A549 (cell line): ENCODE data around the gene SIGMAR1. TPM values are rescaled to one million over a fixed set of nuclear protein-coding genes. Genes with fewer than 3 reads are reported as not detected.

Source experiments
- ATAC-seq, 2 experiments: fragments of 200-7000 bp in 1 of 2; fragments of >200 bp in 1 of 2; cut with Nextera tagmentation in 1 of 2; cut with Tn5 transposase in 1 of 2; 3 replicates each; pipeline versions ENCODE4 v1.8.0 to v1.9.1; 2018 to 2020; ENCODE audit warnings: mild to moderate bottlenecking in 1 of 2, moderate library complexity in 1 of 2
- CTCF ChIA-PET: fragments of 300-600 bp; sonication (Branson Sonifier 250); formaldehyde crosslinking; extraction: SDS; loops from one replicate; lab custom pipeline; 2021; ENCODE audit warnings: antibody characterized with exemption, inconsistent platforms; lab: Yijun Ruan, JAX
- POLR2A ChIA-PET: fragments of 350-600 bp; formaldehyde crosslinking; extraction: SDS; loops from one replicate; lab custom pipeline; 2021; ENCODE audit warnings: antibody characterized with exemption, inconsistent platforms; lab: Yijun Ruan, JAX
- DNase-seq, 2 experiments: peaks; one replicate each; pipeline versions ENCODE4 v3.0.0 to v3.0.0-alpha.2; 2011 to 2016; ENCODE audit warnings: low read depth in 1 of 2, low spot score in 1 of 2
- FAIRE-seq: peaks from 2 replicates; lab custom pipeline; 2011; peaks lifted over from hg19 to GRCh38; lab: Jason Lieb, UNC
- H3K27ac ChIP-seq, 2 experiments: fragments of >200 bp; sonication (Bioruptor Twin); formaldehyde crosslinking; 3 replicates each; pipeline ENCODE4 v1.5.1; 2016 to 2017
- H3K4me1 ChIP-seq: fragments of >200 bp; sonication (Bioruptor Twin); formaldehyde crosslinking; 3 replicates; pipeline ENCODE4 v1.6.1; 2016
- H3K4me2 ChIP-seq: fragments of >200 bp; sonication (Bioruptor Twin); formaldehyde crosslinking; 3 replicates; pipeline ENCODE4 v1.6.1; 2016
- H3K4me3 ChIP-seq: fragments of >200 bp; sonication (Bioruptor Twin); formaldehyde crosslinking; 3 replicates; pipeline ENCODE4 v1.5.1; 2016
- H3K9me3 ChIP-seq: fragments of >200 bp; sonication (Bioruptor Twin); formaldehyde crosslinking; 3 replicates; pipeline ENCODE4 v1.6.1; 2016
- BCL3 ChIP-seq: fragments of >200 bp; sonication (Bioruptor Twin); formaldehyde crosslinking; IDR thresholded peaks from 3 replicates; pipeline ENCODE4 v1.6.1; 2016
- BHLHE40 ChIP-seq: IDR thresholded peaks from 2 replicates; pipeline ENCODE4 v1.6.1; 2012; ENCODE audit warnings: low read depth, low read length, inconsistent platforms
- CHD2 ChIP-seq: fragments of 150-350 bp; IDR thresholded peaks from 2 replicates; pipeline ENCODE4 v1.6.1; 2014; ENCODE audit warnings: low read length; ENCODE audit not compliant: partially characterized antibody
- CHD4 ChIP-seq: fragments of 200-600 bp; sonication (generic); IDR thresholded peaks from 2 replicates; pipeline ENCODE4 v1.6.1; 2016; ENCODE audit warnings: antibody characterized with exemption, mild to moderate bottlenecking, borderline replicate concordance
- CTCF ChIP-seq: fragments of >200 bp; sonication (Bioruptor Twin); formaldehyde crosslinking; IDR thresholded peaks from 3 replicates; pipeline ENCODE4 v1.5.1; 2016
- EHMT2 ChIP-seq: fragments of 200-600 bp; sonication (generic); IDR thresholded peaks from 2 replicates; pipeline ENCODE4 v1.6.1; 2016; ENCODE audit warnings: antibody characterized with exemption, low read depth, mild to moderate bottlenecking, moderate library complexity
- ELK1 ChIP-seq: fragments of 150-350 bp; IDR thresholded peaks from 2 replicates; pipeline ENCODE4 v1.6.1; 2014; ENCODE audit warnings: low read depth, mild to moderate bottlenecking, low read length
- EP300 ChIP-seq, 2 experiments: fragments of >200 bp; sonication (Bioruptor Twin); formaldehyde crosslinking; IDR thresholded peaks; 2 replicates in 1 of 2; 3 replicates in 1 of 2; pipeline ENCODE4 v1.6.1; 2016 to 2017
- GATA3 ChIP-seq: IDR thresholded peaks from 2 replicates; pipeline ENCODE4 v1.6.1; 2012; ENCODE audit warnings: borderline replicate concordance
- HDAC2 ChIP-seq: fragments of 200-600 bp; sonication (generic); IDR thresholded peaks from 2 replicates; pipeline ENCODE4 v1.6.1; 2016
- HOXA7 ChIP-seq: fragments of 250-450 bp; sonication (Bioruptor Pico); IDR thresholded peaks from 2 replicates; pipeline ENCODE4 v1.5.0; 2020; ENCODE audit warnings: mild to moderate bottlenecking, moderate library complexity
- HOXB13 ChIP-seq: fragments of 250-450 bp; sonication (Bioruptor Pico); IDR thresholded peaks from 2 replicates; pipeline ENCODE4 v1.5.0; 2020; ENCODE audit warnings: low read depth, mild to moderate bottlenecking, moderate library complexity
- HOXB5 ChIP-seq: fragments of 250-450 bp; sonication (Bioruptor Pico); IDR thresholded peaks from 2 replicates; pipeline ENCODE4 v1.5.0; 2020; ENCODE audit warnings: mild to moderate bottlenecking, moderate library complexity
- JUN ChIP-seq, 2 experiments: fragments of >200 bp; sonication (Bioruptor Twin); formaldehyde crosslinking; IDR thresholded peaks; 2 replicates in 1 of 2; 3 replicates in 1 of 2; pipeline ENCODE4 v1.6.1; 2016 to 2017
- KDM5A ChIP-seq: fragments of 200-600 bp; sonication (generic); IDR thresholded peaks from 2 replicates; pipeline ENCODE4 v1.6.1; 2016; ENCODE audit warnings: antibody characterized with exemption, mild to moderate bottlenecking
- MAX ChIP-seq: IDR thresholded peaks from 2 replicates; pipeline ENCODE4 v1.6.1; 2012
- MAZ ChIP-seq: fragments of 150-350 bp; IDR thresholded peaks from 2 replicates; pipeline ENCODE4 v1.6.1; 2014; ENCODE audit warnings: antibody characterized with exemption, low read depth, low read length, borderline replicate concordance
- NFE2L2 ChIP-seq: fragments of 150-350 bp; conservative IDR thresholded peaks from 2 replicates; pipeline ENCODE4 v1.6.1; 2014; ENCODE audit warnings: low read length
- NPAS2 ChIP-seq: fragments of 250-450 bp; sonication (Bioruptor Pico); IDR thresholded peaks from 2 replicates; pipeline ENCODE4 v1.8.0; 2022; ENCODE audit warnings: mild to moderate bottlenecking, moderate library complexity, borderline replicate concordance
- NR3C1 ChIP-seq: fragments of >200 bp; sonication (Bioruptor Twin); formaldehyde crosslinking; IDR thresholded peaks from 3 replicates; pipeline ENCODE4 v1.6.1; 2017
- POLR2AphosphoS2 ChIP-seq: conservative IDR thresholded peaks from 2 replicates; pipeline ENCODE4 v1.6.1; 2012; ENCODE audit warnings: low read length, improper control_type of control experiment, inconsistent platforms
- RARB ChIP-seq: fragments of 250-450 bp; sonication (Bioruptor Pico); IDR thresholded peaks from 2 replicates; pipeline ENCODE4 v1.8.0; 2021; ENCODE audit warnings: mild to moderate bottlenecking, moderate library complexity
- RCOR1 ChIP-seq: fragments of 150-350 bp; IDR thresholded peaks from 2 replicates; pipeline ENCODE4 v1.6.1; 2014; ENCODE audit warnings: antibody characterized with exemption, low read length, low read depth
- REST ChIP-seq: fragments of 200-600 bp; sonication (generic); IDR thresholded peaks from 2 replicates; pipeline ENCODE4 v1.6.1; 2016; ENCODE audit warnings: antibody characterized with exemption, mild to moderate bottlenecking, moderate library complexity
- RNF2 ChIP-seq: fragments of 200-600 bp; sonication (generic); IDR thresholded peaks from 2 replicates; pipeline ENCODE4 v1.6.1; 2016; ENCODE audit warnings: low read depth, mild to moderate bottlenecking, antibody characterized with exemption, moderate library complexity, borderline replicate concordance
- SMC3 ChIP-seq: fragments of >200 bp; sonication (Bioruptor Twin); formaldehyde crosslinking; IDR thresholded peaks from 3 replicates; pipeline ENCODE4 v1.6.1; 2018; ENCODE audit warnings: inconsistent platforms
- TFCP2L1 ChIP-seq: fragments of 250-450 bp; sonication (Bioruptor Pico); IDR thresholded peaks from 2 replicates; pipeline ENCODE4 v1.5.0; 2021; ENCODE audit warnings: mild to moderate bottlenecking
- TP53 ChIP-seq: fragments of 250-450 bp; sonication (Bioruptor Pico); IDR thresholded peaks from 2 replicates; pipeline ENCODE4 v1.5.0; 2021; ENCODE audit warnings: mild to moderate bottlenecking, moderate library complexity
- ZNF302 ChIP-seq: fragments of 250-450 bp; sonication (Bioruptor Pico); IDR thresholded peaks from 2 replicates; pipeline ENCODE4 v1.9.0; 2021; ENCODE audit warnings: inconsistent platforms, mild to moderate bottlenecking, moderate library complexity
- ZSCAN20 ChIP-seq: fragments of 250-450 bp; sonication (Bioruptor Pico); IDR thresholded peaks from 2 replicates; pipeline ENCODE4 v1.8.0; 2022; ENCODE audit warnings: mild to moderate bottlenecking, moderate library complexity
- WGBS: methylation state at CpG from one replicate; pipeline ENCODE4 v1.1.6; 2017; ENCODE audit errors: missing lambda C conversion rate; 5-methylcytosine and 5-hydroxymethylcytosine counted together
- polyA plus RNA-seq, 4 experiments: library from polyadenylated mRNA; depleted of rRNA in 3 of 4; stranded (reverse); fragments of >200 nt; fragmentation: RNase III in 1 of 4; extraction: RNeasy Plus Mini Kit Qiagen cat#74134 plus additional on column Dnase treatment in 1 of 4; gene quantifications; 2 replicates in 3 of 4; 3 replicates in 1 of 4; pipeline ENCODE4 v1.2.3, GENCODE V29; 2011 to 2017

The SIGMAR1 gene
- polyA plus RNA-seq, 2 of the 4 experiments (the other 2 are of a cell fraction): 64.6 to 150 TPM

GRCh38 chr9:34635556-34635955 is 2.0 kb downstream of the SIGMAR1 start:
- FAIRE-seq (no peak), ATAC-seq (no peak), DNase-seq (no peak)
- no peaks in the 10 kb centered on the region for H3K9me3 ChIP-seq
- POLR2A ChIA-PET: no interaction called here
- peak overlapping the region; percentile 93 for H3K4me2 ChIP-seq
- TF ChIP-seq RNF2 (no peak), HOXA7 (CRISPR knock-in tag) (no peak), POLR2AphosphoS2 (no peak), GATA3 (no peak), ZSCAN20 (CRISPR knock-in tag) (no peak), SMC3 (no peak), MAX (no peak), CHD4 (no peak), TP53 (CRISPR knock-in tag) (no peak), RCOR1 (no peak), HOXB13 (no peak), CTCF (no peak), HOXB5 (CRISPR knock-in tag) (no peak), RARB (CRISPR knock-in tag) (no peak), BCL3 (no peak), ZNF302 (no peak), HDAC2 (no peak), EHMT2 (no peak), KDM5A (no peak)
- CTCF ChIA-PET: interaction anchor here (0.7 to 22.6 kb wide), 14 partner anchors 8 to 460 kb away, joined by 3 to 429 read pairs (median 20); partner anchors contain the start of genes CCL27, DCTN3, GALT and IL11RA
- 94% methylated on average over 14 of the region's 14 CpGs for WGBS
- peaks cover 23% of the 10 kb centered on the region; the same call in 2 of the 3 replicates for H3K4me1 ChIP-seq
- no peak overlapping the region for H3K4me3 ChIP-seq
- no peak overlapping the region for H3K27ac ChIP-seq

- 83% methylated on average over 3 of the region's 3 CpGs for WGBS
- ChIA-PET POLR2A (interaction anchor here (1.2 kb wide), 1 partner anchor 22 kb away, joined by 3 read pairs; the partner anchor contains the start of gene RPP25L), CTCF (interaction anchor here (0.5 to 22.6 kb wide), 35 partner anchors 9 to 489 kb away, joined by 3 to 429 read pairs (median 5); partner anchors contain the start of genes CCL27, DCTN3, GALT and IL11RA)
- Histone ChIP-seq H3K9me3 (no peaks in the 10 kb centered on the region), H3K4me3 (no peak overlapping the region), H3K27ac (no peak overlapping the region), H3K4me2 (no peak overlapping the region), H3K4me1 (peaks cover 28% of the 10 kb centered on the region; the same call in 2 of the 3 replicates)
- no peak for DNase-seq
- FAIRE-seq: no peak
- ATAC-seq: no peak
- TF ChIP-seq EP300 (IDR thresholded peaks at IDR 0.05): no peak
- TF ChIP-seq MAZ: no peak
- TF ChIP-seq TFCP2L1 (CRISPR knock-in tag): no peak
- no peak for TF ChIP-seq REST
- no peak for TF ChIP-seq JUN (IDR thresholded peaks at IDR 0.05)
- TF ChIP-seq NR3C1: no peak
- TF ChIP-seq CHD2: no peak
- TF ChIP-seq HOXB5 (CRISPR knock-in tag): no peak
- TF ChIP-seq NPAS2 (CRISPR knock-in tag): no peak
- TF ChIP-seq ELK1: no peak
- TF ChIP-seq POLR2AphosphoS2: no peak
- no peak for TF ChIP-seq BHLHE40
- TF ChIP-seq NFE2L2: no peak
These were observed 2.9 kb downstream of the SIGMAR1 start for GRCh38 chr9:34634551-34635248.
